IMR-90 (cell line): Measurements from ENCODE around the gene NPC1. TPM values are rescaled to one million over a fixed set of nuclear protein-coding genes. Genes with fewer than 3 reads are reported as not detected.
"Not testable (repeated sequence)": the region's sequence is repeated elsewhere in the genome, so short reads cannot be mapped to it uniquely, and the experiment has no call there.

Experiments used
- ATAC-seq: fragments of 200-7000 bp; cut with Tn5 transposase; 2 replicates; pipeline ENCODE4 v1.9.1; 2020; ENCODE audit warnings: low read depth, mild to moderate bottlenecking, moderate library complexity
- BruUV-seq: library from RNA; stranded (reverse); fragments of 400-500 nt; replicated peaks from 2 replicates; lab custom pipeline; 2021; lab: Mats Ljungman, UMichigan
- CTCF ChIA-PET: fragments of 300-600 bp; formaldehyde crosslinking; extraction: SDS; loops from one replicate; lab custom pipeline; 2021; ENCODE audit warnings: antibody characterized with exemption; lab: Yijun Ruan, JAX
- POLR2A ChIA-PET: fragments of 300-600 bp; sonication (Branson Sonifier 250); formaldehyde crosslinking; loops from one replicate; lab custom pipeline; 2022; ENCODE audit warnings: antibody characterized with exemption; ENCODE audit not compliant: unreplicated experiment; lab: Charles Lee
- DNase-seq: peaks from one replicate; pipeline ENCODE4 v3.0.0; 2013
- H2AFZ ChIP-seq: replicated peaks from 2 replicates; pipeline ENCODE3; 2013; ENCODE audit warnings: low read length, mild to moderate bottlenecking; ENCODE audit not compliant: poor library complexity
- H2AK5ac ChIP-seq: 2 replicates; pipeline ENCODE4 v1.6.1; 2013; ENCODE audit warnings: low read depth, low read length, inconsistent platforms
- H2AK9ac ChIP-seq: replicated peaks from 2 replicates; pipeline ENCODE3; 2013; ENCODE audit warnings: mild to moderate bottlenecking, low read depth, low read length, moderate library complexity; ENCODE audit not compliant: poor library complexity
- H2BK120ac ChIP-seq: 2 replicates; pipeline ENCODE4 v1.6.1; 2013; ENCODE audit warnings: low read depth, low read length, inconsistent platforms
- H2BK15ac ChIP-seq: 3 replicates; pipeline ENCODE4 v1.6.1; 2013; ENCODE audit warnings: low read depth, low read length, inconsistent platforms
- H2BK20ac ChIP-seq: 2 replicates; pipeline ENCODE4 v1.6.1; 2013; ENCODE audit warnings: low read depth, mild to moderate bottlenecking, inconsistent platforms, low read length, moderate library complexity
- H2BK5ac ChIP-seq: 2 replicates; pipeline ENCODE4 v1.6.1; 2013; ENCODE audit warnings: mild to moderate bottlenecking, low read depth, low read length, inconsistent platforms; ENCODE audit not compliant: poor library complexity, severe bottlenecking
- H3K14ac ChIP-seq: replicated peaks from 2 replicates; pipeline ENCODE4 v1.6.1; 2013; ENCODE audit warnings: low read depth, low read length, inconsistent platforms
- H3K18ac ChIP-seq: 2 replicates; pipeline ENCODE4 v1.6.1; 2013; ENCODE audit warnings: low read depth, low read length, control low read depth
- H3K23ac ChIP-seq: 2 replicates; pipeline ENCODE4 v1.6.1; 2013; ENCODE audit warnings: low read depth, low read length, inconsistent platforms
- H3K27ac ChIP-seq: 2 replicates; pipeline ENCODE4 v1.5.1; 2013; ENCODE audit warnings: mild to moderate bottlenecking, control low read depth, low read length; ENCODE audit not compliant: insufficient read depth
- H3K27me3 ChIP-seq: 2 replicates; pipeline ENCODE4 v1.6.1; 2013; ENCODE audit warnings: low read length; ENCODE audit not compliant: control insufficient read depth, insufficient read depth
- H3K36me3 ChIP-seq: 2 replicates; pipeline ENCODE4 v1.6.1; 2013; ENCODE audit warnings: low read length, mixed read lengths; ENCODE audit not compliant: control insufficient read depth, insufficient read depth
- H3K4ac ChIP-seq: 2 replicates; pipeline ENCODE4 v1.6.1; 2013; ENCODE audit warnings: low read depth, low read length, inconsistent platforms
- H3K4me1 ChIP-seq: 2 replicates; pipeline ENCODE4 v1.6.1; 2013; ENCODE audit warnings: low read length, mixed read lengths; ENCODE audit not compliant: control insufficient read depth, insufficient read depth
- H3K4me2 ChIP-seq: 2 replicates; pipeline ENCODE4 v1.6.1; 2013; ENCODE audit warnings: low read depth, mild to moderate bottlenecking, control low read depth, low read length, moderate library complexity
- H3K4me3 ChIP-seq: 2 replicates; pipeline ENCODE4 v1.5.1; 2013; ENCODE audit warnings: low read depth, mild to moderate bottlenecking, control low read depth, low read length, moderate library complexity; ENCODE audit not compliant: insufficient read depth
- H3K56ac ChIP-seq: 2 replicates; pipeline ENCODE4 v1.6.1; 2013; ENCODE audit warnings: low read length, inconsistent platforms; ENCODE audit not compliant: insufficient read depth; ENCODE audit errors: extremely low read depth
- H3K79me1 ChIP-seq, 2 experiments: 2 replicates each; pipeline ENCODE4 v1.6.1; 2013; ENCODE audit warnings: low read length in 2 of 2, inconsistent platforms in 1 of 2, low read depth in 1 of 2
- H3K9ac ChIP-seq: 2 replicates; pipeline ENCODE4 v1.6.1; 2013; ENCODE audit warnings: low read depth, low read length, control low read depth
- H3K9me1 ChIP-seq: 2 replicates; pipeline ENCODE4 v1.6.1; 2013; ENCODE audit warnings: low read length, inconsistent platforms; ENCODE audit not compliant: insufficient read depth
- H3K9me3 ChIP-seq: 2 replicates; pipeline ENCODE4 v1.6.1; 2013; ENCODE audit warnings: low read length; ENCODE audit not compliant: control insufficient read depth, insufficient read depth
- H4K20me1 ChIP-seq: 2 replicates; pipeline ENCODE4 v1.6.1; 2013; ENCODE audit warnings: low read length, inconsistent platforms; ENCODE audit not compliant: insufficient read depth
- H4K5ac ChIP-seq: 2 replicates; pipeline ENCODE4 v1.6.1; 2013; ENCODE audit warnings: mild to moderate bottlenecking, low read depth, low read length, control low read depth
- H4K8ac ChIP-seq, 2 experiments: 2 replicates each; pipeline ENCODE4 v1.6.1; 2013; ENCODE audit warnings: low read depth in 2 of 2, low read length in 2 of 2, control low read depth in 1 of 2, inconsistent platforms in 1 of 2
- H4K91ac ChIP-seq: 2 replicates; pipeline ENCODE4 v1.6.1; 2013; ENCODE audit warnings: low read depth, low read length, inconsistent platforms; ENCODE audit not compliant: insufficient read depth
- WGBS, 2 experiments: methylation state at CpG; one replicate each; pipeline versions ENCODE4 v1.1.5 to v1.1.7; 2013; ENCODE audit warnings: missing lambda C conversion rate in 2 of 2; ENCODE audit not compliant: insufficient read length in 1 of 2; ENCODE audit errors: extremely low coverage in 2 of 2; 5-methylcytosine and 5-hydroxymethylcytosine counted together
- dilution Hi-C: fragments of 300-500 bp; cut with HindIII; formaldehyde crosslinking; loops from one replicate; pipeline ENCODE4 v1.14.3; 2018; ENCODE audit warnings: low sequenced_read_pairs; ENCODE audit not compliant: unreplicated experiment
- in situ Hi-C: fragments of 300-500 bp; cut with MboI; formaldehyde crosslinking; loops from 3 replicates; pipeline ENCODE4 v1.14.3; 2019; ENCODE audit warnings: low sequenced_read_pairs, inconsistent platforms, mixed read lengths
- intact Hi-C: fragments of 100-400 bp; cut with micrococcal nuclease; formaldehyde crosslinking; loops from 2 replicates; pipeline ENCODE4 v1.10.0; 2022
- polyA plus RNA-seq, 3 experiments: library from polyadenylated mRNA; depleted of rRNA; stranded (reverse); fragments of >200 nt; gene quantifications; 2 replicates each; pipeline ENCODE4 v1.2.3, GENCODE V29; 2012; ENCODE audit warnings: low replicate concordance in 1 of 3
- total RNA-seq: library from RNA; depleted of rRNA; stranded (reverse); fragments of >200 nt; gene quantifications from 2 replicates; pipeline ENCODE4 v1.2.3, GENCODE V29; 2012

NPC1 gene
- total and polyA plus RNA-seq, 2 of the 4 experiments (the other 2 are of a cell fraction) = 7.5 to 7.9 TPM

GRCh38 chr18:23510923-23511322, 75.4 kb downstream of the NPC1 start:
- H3K18ac ChIP-seq, H3K4me3 ChIP-seq, H4K8ac ChIP-seq, H2AK5ac ChIP-seq, dilution Hi-C loops, H3K9me1 ChIP-seq, H3K23ac ChIP-seq, DNase-seq, H4K5ac ChIP-seq, H2AK9ac ChIP-seq, H3K27me3 ChIP-seq, H3K4me2 ChIP-seq, H3K56ac ChIP-seq, H2BK120ac ChIP-seq, H3K9me3 ChIP-seq, H4K91ac ChIP-seq, H2AFZ ChIP-seq, H3K4ac ChIP-seq, POLR2A ChIA-PET, H3K27ac ChIP-seq, BruUV-seq, intact Hi-C loops, ATAC-seq, H3K4me1 ChIP-seq, H4K20me1 ChIP-seq, H3K9ac ChIP-seq, H2BK15ac ChIP-seq, H3K14ac ChIP-seq, H2BK5ac ChIP-seq, H2BK20ac ChIP-seq: not testable (repeated sequence)
- in situ Hi-C loops = loop anchor here (10.0 kb wide), 1 partner anchor 294 kb away; no protein-coding TSS in a partner anchor
- CTCF ChIA-PET = interaction anchor here (0.6 kb wide), 1 partner anchor 1660 kb away, joined by 3 read pairs; no protein-coding TSS in a partner anchor
- WGBS, 2 experiments = no CpG with 5 or more reads among the region's 2 CpGs
- Histone ChIP-seq H3K79me1 (peaks cover 9 to 13% of the 10 kb centered on the region in 2 experiments; a peak in 3 of 4 replicates), H3K36me3 (peaks cover 11% of the 10 kb centered on the region)
